PC-3 (cell line): ENCODE measurements around the gene FTO. TPM values are rescaled to one million over a fixed set of nuclear protein-coding genes. Genes with fewer than 3 reads are reported as not detected.

Source experiments
- ATAC-seq: fragments of 200-7000 bp; cut with Tn5 transposase; 2 replicates; pipeline ENCODE4 v1.9.1; 2020; ENCODE audit warnings: mild to moderate bottlenecking, moderate library complexity
- BruUV-seq: library from RNA; stranded (reverse); fragments of 400-500 nt; replicated peaks from 2 replicates; lab custom pipeline; 2021; lab: Mats Ljungman, UMichigan
- CTCF ChIA-PET: fragments of 300-600 bp; sonication (Branson Sonifier 250); formaldehyde crosslinking; loops from one replicate; lab custom pipeline; 2022; ENCODE audit warnings: antibody characterized with exemption; lab: Charles Lee
- POLR2A ChIA-PET: fragments of 300-600 bp; sonication (Branson Sonifier 250); formaldehyde crosslinking; loops from one replicate; lab custom pipeline; 2022; ENCODE audit warnings: antibody characterized with exemption; ENCODE audit not compliant: unreplicated experiment; lab: Charles Lee
- DNase-seq: peaks from one replicate; pipeline ENCODE4 v3.0.0-alpha.2; 2015
- H2AFZ ChIP-seq: fragments of 300-600 bp; sonication (generic); 2 replicates; pipeline ENCODE4 v1.6.0; 2016; ENCODE audit warnings: antibody characterized with exemption, low read length
- H3F3A ChIP-seq: fragments of 300-600 bp; sonication (generic); one replicate; pipeline ENCODE4 v1.6.0; 2017; ENCODE audit warnings: antibody characterized with exemption, low read length, control low read depth, mild to moderate bottlenecking; ENCODE audit not compliant: unreplicated experiment
- H3K27ac ChIP-seq: fragments of 300-600 bp; sonication (generic); 2 replicates; pipeline ENCODE4 v1.5.1; 2016; ENCODE audit warnings: mild to moderate bottlenecking, low read length
- H3K27me3 ChIP-seq: fragments of 300-600 bp; sonication (generic); 2 replicates; pipeline ENCODE4 v1.6.1; 2016; ENCODE audit warnings: low read length, mixed read lengths
- H3K36me3 ChIP-seq: fragments of 300-600 bp; sonication (generic); 2 replicates; pipeline ENCODE4 v1.6.1; 2016; ENCODE audit warnings: low read depth, mixed run types, low read length, mixed read lengths
- H3K4me1 ChIP-seq: fragments of 300-600 bp; sonication (generic); 2 replicates; pipeline ENCODE4 v1.5.1; 2016; ENCODE audit warnings: low read length; ENCODE audit not compliant: insufficient read depth
- H3K4me2 ChIP-seq: fragments of 300-600 bp; sonication (generic); 2 replicates; pipeline ENCODE4 v1.6.0; 2016; ENCODE audit warnings: low read length
- H3K4me3 ChIP-seq: fragments of 300-600 bp; sonication (generic); 2 replicates; pipeline ENCODE4 v1.5.1; 2016; ENCODE audit warnings: mild to moderate bottlenecking, low read length, mixed read lengths
- H3K79me2 ChIP-seq: fragments of 300-600 bp; sonication (generic); 2 replicates; pipeline ENCODE4 v1.6.1; 2017; ENCODE audit warnings: low read length, mixed read lengths
- H3K9ac ChIP-seq: fragments of 300-600 bp; sonication (generic); 2 replicates; pipeline ENCODE4 v1.6.0; 2016; ENCODE audit warnings: mild to moderate bottlenecking, low read length
- H3K9me2 ChIP-seq: fragments of 300-600 bp; sonication (generic); replicated peaks from 2 replicates; pipeline ENCODE4 v1.6.1; 2016; ENCODE audit warnings: mixed run types, low read length, mixed read lengths
- H3K9me3 ChIP-seq: fragments of 300-600 bp; sonication (generic); 2 replicates; pipeline ENCODE4 v1.6.1; 2016; ENCODE audit warnings: low read length, mixed read lengths
- H4K20me1 ChIP-seq: fragments of 300-600 bp; sonication (generic); 2 replicates; pipeline ENCODE4 v1.6.1; 2016; ENCODE audit warnings: low read length, mixed read lengths
- CTCF ChIP-seq: fragments of 300-600 bp; sonication (generic); conservative IDR thresholded peaks from 2 replicates; pipeline ENCODE4 v1.5.1; 2017; ENCODE audit warnings: antibody characterized with exemption, low read depth, mild to moderate bottlenecking, low read length
- EZH2 ChIP-seq: fragments of 300-600 bp; sonication (generic); IDR thresholded peaks from one replicate; pipeline ENCODE4 v1.6.1; 2017; ENCODE audit warnings: antibody characterized with exemption, mild to moderate bottlenecking, low read length; ENCODE audit not compliant: unreplicated experiment
- EZH2phosphoT487 ChIP-seq: fragments of 300-600 bp; sonication (generic); IDR thresholded peaks from 2 replicates; pipeline ENCODE4 v1.6.1; 2018; ENCODE audit warnings: mild to moderate bottlenecking, antibody characterized with exemption, low read length, borderline replicate concordance
- intact Hi-C: fragments of 100-400 bp; cut with micrococcal nuclease; formaldehyde crosslinking; loops from 2 replicates; pipeline ENCODE4 v1.9.0; 2023
- total RNA-seq: library from RNA; depleted of rRNA; stranded (reverse); fragments of >200 nt; gene quantifications from 2 replicates; pipeline ENCODE4 v1.2.3, GENCODE V29; 2014

Gene FTO
- total RNA-seq, 1 experiment from 2014 or later: 27.0 TPM

- DNase-seq (no peak), ATAC-seq (no peak)
- Histone ChIP-seq H3K9ac (no peak overlapping the region), H2AFZ (no peak overlapping the region), H4K20me1 (no peaks in the 10 kb centered on the region), H3K27ac (no peak overlapping the region), H3K9me2 (no peaks in the 10 kb centered on the region), H3K27me3 (no peaks in the 10 kb centered on the region), H3K9me3 (no peaks in the 10 kb centered on the region), H3K79me2 (no peaks in the 10 kb centered on the region), H3F3A (no peaks in the 10 kb centered on the region), H3K36me3 (no peaks in the 10 kb centered on the region; the same call in 1 of the 2 replicates), H3K4me1 (no peaks in the 10 kb centered on the region), H3K4me2 (no peak overlapping the region), H3K4me3 (no peak overlapping the region)
- ChIA-PET CTCF (no interaction called here), POLR2A (no interaction called here)
- TF ChIP-seq CTCF (no peak), EZH2phosphoT487 (no peak), EZH2 (no peak)
- BruUV-seq: no TSS peak
- intact Hi-C loops: no loop called here
Measured at GRCh38 chr16:53872248-53873221, 168.6 kb downstream of the FTO start.

- Histone ChIP-seq H4K20me1 (no peaks in the 10 kb centered on the region), H2AFZ (no peak overlapping the region), H3K36me3 (no peaks in the 10 kb centered on the region), H3K27ac (no peak overlapping the region), H3F3A (no peaks in the 10 kb centered on the region), H3K4me3 (no peak overlapping the region), H3K4me2 (no peak overlapping the region), H3K79me2 (no peaks in the 10 kb centered on the region), H3K9ac (no peak overlapping the region), H3K27me3 (no peaks in the 10 kb centered on the region), H3K4me1 (peaks cover 5% of the 10 kb centered on the region; the same call in 1 of the 2 replicates), H3K9me3 (no peaks in the 10 kb centered on the region), H3K9me2 (no peaks in the 10 kb centered on the region)
- DNase-seq (no peak), ATAC-seq (no peak)
- intact Hi-C loops: no loop called here
- ChIA-PET CTCF (no interaction called here), POLR2A (no interaction called here)
- no peak for TF ChIP-seq EZH2phosphoT487
- TF ChIP-seq EZH2: no peak
- TF ChIP-seq CTCF: no peak
- BruUV-seq: no TSS peak
Measured at GRCh38 chr16:53876811-53877210, 172.9 kb downstream of the FTO start.

- CTCF ChIA-PET: no interaction called here
- H3K79me2 ChIP-seq: no peaks in the 10 kb centered on the region
- BruUV-seq: no TSS peak
- H3F3A ChIP-seq: no peaks in the 10 kb centered on the region
- no peak overlapping the region for H3K4me2 ChIP-seq
- H3K4me3 ChIP-seq: no peak overlapping the region
- no peaks in the 10 kb centered on the region for H3K36me3 ChIP-seq
- H3K27me3 ChIP-seq: no peaks in the 10 kb centered on the region
- TF ChIP-seq EZH2phosphoT487 (no peak), EZH2 (no peak), CTCF (no peak)
- no peaks in the 10 kb centered on the region for H4K20me1 ChIP-seq
- H3K9ac ChIP-seq: no peak overlapping the region
- H3K4me1 ChIP-seq: peaks cover 5% of the 10 kb centered on the region; the same call in 1 of the 2 replicates
- H3K27ac ChIP-seq: no peak overlapping the region
- H2AFZ ChIP-seq: no peak overlapping the region
- intact Hi-C loops: no loop called here
- DNase-seq (no peak), ATAC-seq (no peak)
- H3K9me3 ChIP-seq: no peaks in the 10 kb centered on the region
- POLR2A ChIA-PET: no interaction called here
- no peaks in the 10 kb centered on the region for H3K9me2 ChIP-seq
Measured at GRCh38 chr16:53878216-53878615, 174.3 kb downstream of the FTO start.
